CD1c-positive myeloid dendritic cell (primary cell): ENCODE measurements around the gene APOL1.
"Not testable (repeated sequence)": the region's sequence is repeated elsewhere in the genome, so short reads cannot be mapped to it uniquely, and the experiment has no call there.

ENCODE experiments used
- DNase-seq: peaks from one replicate; pipeline ENCODE4 v3.0.0-alpha.2; 2016; ENCODE audit errors: extremely low spot score

Gene APOL1

GRCh38 chr22:36252754-36253522 lies at the start of gene APOL1:
TSS of gene APOL1 (plus strand) at chr22:36253133. CDS start at chr22:36254956, 1,823 bp downstream.
- DNase-seq: peak; percentile 59

GRCh38 chr22:36203441-36203840 lies 49.5 kb upstream of the APOL1 start:
- DNase-seq: not testable (repeated sequence)

DNA sequence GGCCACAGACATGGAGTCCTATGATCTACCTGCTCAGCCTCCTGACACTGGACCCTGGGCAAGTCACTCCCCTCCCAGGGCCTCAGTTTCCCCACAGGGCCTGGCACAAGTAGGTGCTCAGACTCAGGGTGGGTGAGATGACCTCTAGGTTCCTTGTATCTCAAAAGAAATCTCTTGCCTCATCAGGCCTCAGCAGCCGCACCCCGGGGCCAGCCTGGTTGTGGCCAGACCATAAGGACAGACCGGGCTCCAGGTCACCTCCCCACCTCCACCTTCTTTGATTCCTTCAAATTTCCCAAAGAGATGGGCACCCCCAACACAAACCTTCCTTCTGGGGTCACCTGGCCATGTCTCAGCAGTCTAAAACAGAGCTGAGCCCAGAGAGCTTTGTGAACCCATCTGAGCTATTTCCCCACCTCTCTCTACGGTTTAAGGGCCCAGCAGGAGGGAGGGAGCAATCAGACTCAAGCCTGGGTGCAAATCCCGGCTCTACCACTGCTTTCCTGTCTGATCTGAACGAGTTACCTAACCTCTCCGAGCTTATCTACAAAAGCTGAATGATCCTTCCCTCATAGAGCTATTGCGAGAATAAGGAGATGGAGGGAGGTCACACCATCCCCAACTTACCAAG lies 48.8 kb upstream of the APOL1 start:
- no peak for DNase-seq

DNA sequence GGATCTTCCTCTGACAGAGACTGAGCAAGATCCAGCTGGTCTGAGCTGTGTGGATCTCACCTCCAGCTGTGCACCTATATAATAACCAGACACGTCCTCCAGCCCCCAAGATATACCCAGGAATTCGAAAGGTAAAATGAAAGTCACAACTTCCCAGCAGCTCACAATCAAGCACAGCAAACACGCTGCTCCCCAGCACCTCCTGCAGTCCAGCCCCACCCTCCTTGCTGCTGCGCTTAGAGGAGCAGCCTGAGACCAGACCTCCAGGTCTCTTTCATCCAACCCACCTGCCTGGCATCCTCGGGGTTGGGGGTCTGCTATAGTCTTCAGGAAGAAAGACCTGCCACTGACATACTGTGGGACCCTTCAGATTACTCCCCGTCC lies 48.3 kb upstream of the APOL1 start:
- DNase-seq: no peak

DNA sequence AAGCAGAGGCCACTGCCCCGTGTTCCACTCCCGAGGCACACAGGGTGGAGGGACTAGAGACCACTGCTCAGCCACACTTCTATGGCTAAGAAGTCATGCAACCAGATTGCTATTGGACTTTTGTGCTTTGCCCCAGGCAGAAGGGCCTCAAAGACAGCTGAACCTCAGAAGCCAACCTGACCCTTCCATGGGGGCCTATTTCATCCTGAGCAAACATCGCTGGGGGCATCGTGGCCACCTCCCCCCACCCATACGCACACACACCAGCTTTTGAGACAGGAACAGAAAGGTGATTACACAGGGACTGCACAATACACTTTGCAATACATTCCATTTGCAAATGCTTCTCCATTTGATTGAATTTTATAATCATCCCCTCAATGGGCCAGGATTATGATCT lies 47.4 kb upstream of the APOL1 start:
- DNase-seq: not testable (repeated sequence)

DNA sequence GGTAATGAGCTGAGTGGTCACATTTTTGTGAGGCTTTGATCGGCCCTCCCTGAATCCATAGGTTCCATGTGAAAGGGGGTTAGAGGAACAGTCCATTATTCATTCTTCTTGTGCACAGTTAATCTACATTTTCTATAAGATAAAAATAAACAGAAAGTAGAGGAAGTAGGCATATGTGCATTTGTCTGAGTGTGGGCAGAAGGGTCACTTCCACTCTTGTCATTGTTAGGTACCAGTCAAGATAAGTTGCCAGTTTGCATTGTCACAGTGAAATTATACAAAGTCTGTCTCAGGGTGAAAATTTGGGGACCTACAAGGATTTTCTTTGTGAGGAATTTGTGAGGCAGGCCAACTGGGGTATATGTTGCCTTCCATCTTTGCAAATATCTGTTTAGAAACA lies 46.7 kb upstream of the APOL1 start:
- DNase-seq: peak; percentile 71

DNA sequence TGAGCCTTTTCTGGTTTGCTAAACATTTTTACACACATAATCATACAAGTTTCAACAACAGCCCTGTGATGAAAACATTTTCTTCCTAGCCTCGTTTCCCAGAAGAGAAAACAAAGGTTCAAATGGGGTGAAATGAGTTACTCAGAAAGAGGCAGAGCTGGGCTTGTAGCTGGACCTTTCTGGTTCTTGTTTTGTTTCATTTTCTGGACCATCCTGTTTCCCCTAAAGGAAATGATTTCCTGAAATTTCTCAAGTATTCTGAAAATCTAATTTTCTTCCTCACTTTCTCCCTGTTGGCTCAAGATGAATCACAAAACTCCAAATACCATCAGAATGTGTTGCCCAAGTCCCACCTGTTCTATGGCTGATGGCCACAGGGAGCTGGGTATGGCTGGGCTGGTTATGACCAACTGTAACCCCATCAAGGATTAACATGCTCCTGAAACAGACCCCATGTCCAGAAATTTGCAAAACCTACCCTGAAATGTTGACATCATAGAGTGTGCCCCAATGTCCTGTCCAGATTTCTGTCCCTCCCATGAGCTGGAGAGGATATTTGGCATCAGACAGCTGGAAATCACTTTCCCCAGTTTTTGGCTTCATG lies 44.7 kb upstream of the APOL1 start:
- DNase-seq: peak; percentile 16

GRCh38 chr22:36208914-36209313 lies 44.0 kb upstream of the APOL1 start:
- DNase-seq: peak; percentile 16

- DNase-seq: peak; percentile 37
These were observed 43.4 kb upstream of the APOL1 start for GRCh38 chr22:36209488-36209908.

GRCh38 chr22:36210224-36210623 lies 42.7 kb upstream of the APOL1 start:
- peak; percentile 75 for DNase-seq

DNA sequence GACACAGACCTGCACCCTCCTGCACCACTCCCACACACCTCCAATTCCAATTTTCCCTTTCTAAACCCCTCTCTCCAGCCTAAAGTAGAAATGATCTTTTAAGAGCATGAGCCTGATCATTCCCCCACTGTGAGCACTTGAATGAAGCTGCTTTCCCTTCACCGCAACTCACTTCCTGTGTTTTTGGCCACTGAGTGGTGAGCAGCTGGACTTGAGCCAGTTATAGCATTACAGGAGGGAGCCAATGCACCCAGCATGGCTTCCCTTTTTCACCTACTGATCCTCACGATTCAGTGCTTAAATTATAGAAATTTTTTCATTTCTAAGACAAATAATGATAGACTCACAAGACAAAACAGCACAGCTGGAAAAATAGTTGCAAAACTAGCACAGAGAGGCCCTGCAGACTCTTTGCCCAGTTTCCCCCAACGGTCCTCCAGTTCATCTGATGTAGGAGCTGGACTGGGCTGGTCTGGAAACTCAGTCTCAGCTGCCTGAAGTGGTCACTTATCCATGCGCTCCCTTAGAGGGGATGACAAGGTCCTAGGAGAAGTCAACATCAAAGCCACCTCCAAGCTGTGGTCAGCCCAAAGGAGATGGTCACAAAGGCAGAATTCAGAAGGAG lies 41.6 kb upstream of the APOL1 start:
- DNase-seq: peak; percentile 80

- peak; percentile 63 for DNase-seq
These were observed 40.0 kb upstream of the APOL1 start for GRCh38 chr22:36212901-36213300.

GRCh38 chr22:36213586-36213985 lies 39.3 kb upstream of the APOL1 start:
- no peak for DNase-seq

DNA sequence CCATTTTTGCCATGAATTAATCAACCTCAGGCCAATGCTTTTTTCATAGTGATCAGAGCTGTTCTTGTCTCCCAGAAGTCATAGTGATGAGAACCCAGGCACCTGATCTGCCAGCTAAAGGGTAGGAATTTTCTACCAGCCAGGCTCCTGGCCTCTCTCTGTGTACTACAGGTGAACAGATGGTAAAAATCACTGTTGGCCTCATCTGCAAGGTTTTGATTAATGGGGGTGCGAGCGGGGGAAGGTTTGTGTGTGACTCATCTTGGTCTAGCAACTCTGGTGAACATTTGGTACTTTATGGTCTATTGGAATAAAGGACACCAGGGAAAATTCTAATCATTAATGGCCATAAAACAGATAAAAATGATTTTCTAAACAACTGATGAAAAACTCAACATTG lies 37.0 kb upstream of the APOL1 start:
- DNase-seq: no peak

GRCh38 chr22:36218648-36219193 lies 34.2 kb upstream of the APOL1 start:
- DNase-seq: no peak

DNA sequence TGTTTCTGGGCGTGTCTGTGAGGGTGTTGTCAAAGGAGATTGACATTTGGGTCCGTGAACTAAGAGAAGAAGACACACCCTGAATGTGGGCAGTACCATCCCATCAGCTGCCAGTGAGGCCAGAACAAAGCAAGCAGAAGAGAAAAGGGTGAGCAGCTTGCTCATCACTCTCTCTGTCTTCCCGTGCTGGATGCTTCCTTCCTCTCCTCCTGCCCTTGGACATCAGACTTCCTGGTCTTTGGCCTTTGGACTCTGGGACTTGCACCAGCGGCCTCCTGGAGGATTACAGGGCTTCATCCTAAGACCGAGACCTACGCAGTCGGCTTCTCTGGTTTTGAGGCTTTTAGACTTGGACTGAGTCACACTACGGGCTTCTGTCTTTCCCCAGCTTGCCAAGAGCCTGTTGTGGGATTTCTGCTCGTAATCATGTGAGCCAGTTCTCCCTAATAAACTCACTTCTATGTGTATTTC lies 32.4 kb upstream of the APOL1 start:
- DNase-seq: peak; percentile 46

DNA sequence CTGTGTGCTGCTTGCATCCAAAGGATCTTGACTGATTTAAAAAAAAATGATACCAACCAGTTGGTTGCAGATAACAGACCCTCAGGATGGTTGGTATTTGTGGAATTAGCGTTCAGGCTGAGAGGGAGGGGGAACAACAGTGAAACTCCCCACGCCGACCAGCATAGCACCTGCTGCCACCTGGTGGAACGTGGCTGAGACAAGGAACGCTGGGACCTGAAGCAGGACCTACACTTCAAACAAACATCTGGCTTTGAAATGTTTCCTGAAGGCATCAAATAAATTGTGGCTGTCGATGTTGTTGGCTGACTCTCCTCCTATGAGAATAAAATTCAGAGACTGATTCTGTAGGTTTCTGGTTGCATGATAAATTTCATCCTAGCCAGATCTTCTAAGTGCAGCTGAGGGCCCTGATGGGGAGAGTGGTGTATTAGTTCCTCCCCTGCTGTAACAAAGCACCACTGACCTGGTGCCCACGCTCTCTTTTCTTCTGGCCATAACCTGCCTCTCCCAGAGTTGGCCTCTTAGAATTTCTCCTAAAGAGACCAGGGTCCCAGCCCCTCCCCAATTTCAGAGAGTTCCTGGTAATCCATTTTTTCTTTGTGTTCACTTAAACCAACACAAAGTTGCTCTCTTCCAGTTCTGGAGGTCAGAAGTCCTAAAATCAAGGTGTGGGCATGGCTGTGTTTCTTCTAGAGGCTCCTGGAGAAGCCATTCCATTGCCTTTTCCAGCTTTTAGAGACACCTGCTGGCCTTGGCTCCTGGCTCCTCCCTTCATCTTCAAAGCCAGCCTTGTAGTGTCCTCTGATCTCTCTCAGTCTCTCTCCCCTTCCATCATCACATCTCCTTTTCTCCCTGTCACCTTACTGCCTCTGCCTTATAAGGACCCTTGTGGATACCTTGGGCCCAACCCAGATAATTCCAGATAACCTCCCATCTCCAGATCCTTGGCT lies 30.9 kb upstream of the APOL1 start:
- DNase-seq: peak; percentile 54

DNA sequence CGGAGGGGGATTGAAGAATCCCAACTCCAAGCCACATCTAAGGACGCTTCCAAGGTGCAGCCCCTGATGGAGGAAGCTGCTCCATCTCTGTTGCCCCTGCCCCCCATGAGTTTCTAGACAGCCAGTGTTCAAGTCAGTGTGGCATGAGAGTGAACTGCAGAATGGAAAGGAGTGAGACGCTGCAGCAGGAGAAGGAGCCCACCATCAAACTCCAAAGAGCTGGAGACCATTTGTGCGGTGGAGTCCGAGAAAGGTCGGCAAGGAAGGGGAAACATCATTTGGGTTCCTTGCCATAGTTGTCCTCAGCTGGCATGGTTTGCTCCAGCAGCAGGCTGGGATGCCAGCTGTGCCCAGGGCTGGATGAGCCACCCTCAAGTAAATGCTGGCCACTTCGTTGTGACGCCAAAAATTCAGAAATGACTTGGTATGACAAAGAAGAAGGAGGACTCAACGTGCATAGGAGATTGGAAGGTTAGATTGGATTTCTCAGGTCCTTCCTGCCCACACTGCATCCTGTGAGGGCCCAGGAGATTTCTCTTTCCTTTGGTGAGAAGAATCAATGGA lies 30.0 kb upstream of the APOL1 start:
- no peak for DNase-seq

DNA sequence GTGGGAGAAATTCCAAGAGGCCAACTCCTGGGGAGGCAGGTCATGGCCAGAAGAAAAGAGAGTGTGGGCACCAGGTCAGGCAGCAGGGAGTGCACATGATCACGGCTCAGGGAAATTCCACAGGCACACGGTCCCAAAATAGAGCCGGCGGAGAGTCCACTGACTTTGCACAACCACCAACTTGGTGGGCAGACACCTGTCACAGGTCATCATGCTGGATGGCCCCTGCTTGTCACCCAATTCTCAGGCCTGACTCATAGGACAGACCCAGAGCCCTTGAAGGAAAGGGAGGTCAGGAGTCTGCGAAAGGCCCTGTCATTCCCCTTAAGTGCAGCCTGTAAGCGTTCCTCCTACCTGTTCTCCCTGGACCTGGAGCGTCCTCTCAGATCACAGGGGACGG lies 29.4 kb upstream of the APOL1 start:
- DNase-seq: no peak

DNA sequence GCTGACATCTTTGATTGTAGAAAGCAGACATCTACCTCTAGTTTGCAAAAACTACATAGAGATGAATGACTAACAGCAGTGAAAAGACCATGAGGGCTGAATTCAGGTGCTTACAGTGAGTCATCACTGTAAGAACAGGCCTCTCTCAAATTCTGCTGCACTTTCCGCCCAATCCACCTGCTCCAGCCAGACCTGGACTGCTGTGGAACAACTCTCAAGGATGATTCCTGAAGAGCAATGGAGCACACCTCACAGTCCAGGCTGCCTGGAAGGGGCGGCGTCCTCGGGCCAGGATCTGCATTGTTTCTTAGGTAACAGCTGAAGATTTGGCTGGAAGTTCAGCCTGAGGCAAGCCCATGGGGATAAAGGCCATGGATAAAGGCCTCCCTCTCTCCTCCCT lies 28.7 kb upstream of the APOL1 start:
- DNase-seq: no peak
